ENCODE measurements around the gene ZSCAN5C.
A peak's percentile ranks its signal among the peaks of the same experiment; 100 is the strongest.

ZSCAN5C gene

GRCh38 chr19:56201973-56202372 lies at the start of gene ZSCAN5C:
TSS of gene ZSCAN5C (plus strand) at chr19:56202273. CDS start at chr19:56205914, 3,641 bp downstream.
- no peak within 1 kb of the TSS for H3K4me3 ChIP-seq (ENCODE audit: low read depth, low read length)
- TF ChIP-seq CTCF (IDR thresholded peaks at IDR 0.05; ENCODE audit: borderline replicate concordance, insufficient read depth, low read depth, low read length), result no peak

- TF ChIP-seq CTCF (IDR thresholded peaks at IDR 0.05; ENCODE audit: borderline replicate concordance, insufficient read depth, low read depth, low read length), result no peak
- H3K4me3 ChIP-seq (ENCODE audit: low read depth, low read length), result no peak overlapping the region
These were observed 49.4 kb upstream of the ZSCAN5C start for GRCh38 chr19:56152644-56153043.

GRCh38 chr19:56153507-56153906 lies 48.6 kb upstream of the ZSCAN5C start:
- no peak for TF ChIP-seq CTCF (IDR thresholded peaks at IDR 0.05; ENCODE audit: borderline replicate concordance, insufficient read depth, low read depth, low read length)
- no peak overlapping the region for H3K4me3 ChIP-seq (ENCODE audit: low read depth, low read length)

- peak; percentile 33; the same call in 1 of the 2 replicates for TF ChIP-seq CTCF (IDR thresholded peaks at IDR 0.05; ENCODE audit: borderline replicate concordance, insufficient read depth, low read depth, low read length)
- H3K4me3 ChIP-seq (ENCODE audit: low read depth, low read length), result no peak overlapping the region
These were observed 46.9 kb upstream of the ZSCAN5C start for GRCh38 chr19:56155124-56155687.

GRCh38 chr19:56156768-56157167 lies 45.3 kb upstream of the ZSCAN5C start:
- H3K4me3 ChIP-seq (ENCODE audit: low read depth, low read length), result no peak overlapping the region
- no peak for TF ChIP-seq CTCF (IDR thresholded peaks at IDR 0.05; ENCODE audit: borderline replicate concordance, insufficient read depth, low read depth, low read length)

- no peak overlapping the region for H3K4me3 ChIP-seq (ENCODE audit: low read depth, low read length)
- no peak for TF ChIP-seq CTCF (IDR thresholded peaks at IDR 0.05; ENCODE audit: borderline replicate concordance, insufficient read depth, low read depth, low read length)
These were observed 43.8 kb upstream of the ZSCAN5C start for GRCh38 chr19:56158170-56158757.

- H3K4me3 ChIP-seq (ENCODE audit: low read depth, low read length), result no peak overlapping the region
- TF ChIP-seq CTCF (IDR thresholded peaks at IDR 0.05; ENCODE audit: borderline replicate concordance, insufficient read depth, low read depth, low read length), result no peak
These were observed 43.0 kb upstream of the ZSCAN5C start for GRCh38 chr19:56159009-56159559.

Measured in GM12875 (cell line).